T-helper 2 cell treated with Interferon-gamma antibody and Interleukin-4, amounts not matched to agents 5 μg/mL and 100 μg/mL, for 36 hours (primary cell): ENCODE data around the gene NOL12.
A peak's percentile ranks its signal among the peaks of the same experiment; 100 is the strongest.

Experiments used
- DNase-seq: peaks from one replicate; pipeline ENCODE4 v3.0.0; 2021; ENCODE audit warnings: low spot score
- H3K27ac Mint-ChIP-seq: one replicate; pipeline ENCODE4 v1.8.0; 2021; ENCODE audit warnings: mild to moderate bottlenecking, mixed read lengths
- H3K27me3 Mint-ChIP-seq: one replicate; pipeline ENCODE4 v1.8.0; 2021; ENCODE audit warnings: low read depth, mixed read lengths
- H3K36me3 Mint-ChIP-seq: one replicate; pipeline ENCODE4 v1.8.0; 2021; ENCODE audit warnings: low read depth, mixed read lengths
- H3K4me1 Mint-ChIP-seq: one replicate; pipeline ENCODE4 v1.8.0; 2021; ENCODE audit warnings: low read depth, mixed read lengths
- H3K4me3 Mint-ChIP-seq: one replicate; pipeline ENCODE4 v1.8.0; 2022; ENCODE audit warnings: mild to moderate bottlenecking, moderate library complexity, mixed read lengths
- H3K9me3 Mint-ChIP-seq: one replicate; pipeline ENCODE4 v1.8.0; 2021; ENCODE audit warnings: mixed read lengths

Gene NOL12

DNA sequence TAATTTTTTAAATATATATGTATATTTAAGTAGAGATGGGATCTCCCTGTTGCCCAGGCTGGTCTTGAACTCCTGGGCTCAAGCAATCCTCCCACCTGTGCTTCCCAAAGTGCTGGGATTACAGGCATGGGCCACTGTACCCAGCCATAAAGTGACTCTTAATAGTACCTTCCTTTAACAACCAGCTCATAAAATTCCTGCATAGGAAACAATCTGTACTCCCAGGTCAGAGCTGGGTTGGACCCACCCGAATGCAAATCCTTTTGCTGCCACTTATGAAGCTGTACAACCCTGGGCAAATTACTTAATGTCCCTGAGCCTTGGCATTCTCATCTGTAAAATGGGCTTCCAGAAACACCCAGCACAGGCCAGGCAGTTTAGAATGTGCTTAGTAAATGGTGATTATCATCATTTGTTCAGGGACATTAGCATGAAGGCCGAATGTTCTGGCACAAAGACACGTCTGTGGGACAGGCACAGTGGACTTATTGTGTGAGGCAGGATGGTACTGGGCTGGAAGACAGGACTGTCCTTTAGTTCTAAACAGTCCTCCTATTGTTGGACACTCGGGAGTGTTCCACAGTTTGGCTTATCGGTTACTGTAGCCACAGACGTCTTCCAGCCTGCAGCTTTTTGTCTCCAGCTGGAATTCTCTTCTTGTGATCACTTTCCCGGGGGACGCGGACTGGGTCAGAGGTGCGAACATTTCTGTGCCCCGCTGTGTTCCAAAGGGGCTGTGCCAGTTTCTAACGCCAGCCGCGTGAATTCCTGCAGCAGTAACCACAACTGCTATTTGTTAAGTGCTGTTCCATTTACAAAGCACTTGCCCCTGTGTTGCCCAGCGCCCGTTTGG is 21.7 kb upstream of the NOL12 start:
- H3K4me1 Mint-ChIP-seq = peaks cover 28% of the 10 kb centered on the region
- H3K4me3 Mint-ChIP-seq = no peak overlapping the region
- H3K27me3 Mint-ChIP-seq = no peaks in the 10 kb centered on the region
- H3K9me3 Mint-ChIP-seq = no peaks in the 10 kb centered on the region
- peaks cover 19% of the 10 kb centered on the region for H3K36me3 Mint-ChIP-seq
- no peak overlapping the region for H3K27ac Mint-ChIP-seq
- no peak for DNase-seq

DNA sequence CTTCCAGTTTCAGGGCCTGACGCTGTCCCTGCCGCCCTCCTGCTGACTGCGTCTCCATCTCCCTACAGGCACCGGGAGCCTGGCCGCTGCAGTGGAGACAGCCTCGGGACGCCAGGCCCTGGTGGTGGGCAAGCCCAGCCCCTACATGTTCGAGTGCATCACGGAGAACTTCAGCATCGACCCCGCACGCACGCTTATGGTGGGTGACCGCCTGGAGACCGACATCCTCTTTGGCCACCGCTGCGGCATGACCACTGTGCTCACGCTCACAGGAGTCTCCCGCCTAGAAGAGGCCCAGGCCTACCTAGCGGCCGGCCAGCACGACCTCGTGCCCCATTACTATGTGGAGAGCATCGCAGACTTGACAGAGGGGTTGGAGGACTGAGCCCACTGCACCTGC is 20.7 kb upstream of the NOL12 start:
- no peak overlapping the region for H3K4me3 Mint-ChIP-seq
- H3K4me1 Mint-ChIP-seq = peaks cover 18% of the 10 kb centered on the region
- H3K27me3 Mint-ChIP-seq = no peaks in the 10 kb centered on the region
- H3K27ac Mint-ChIP-seq = no peak overlapping the region
- no peak for DNase-seq
- no peaks in the 10 kb centered on the region for H3K9me3 Mint-ChIP-seq
- H3K36me3 Mint-ChIP-seq = peaks cover 16% of the 10 kb centered on the region

DNA sequence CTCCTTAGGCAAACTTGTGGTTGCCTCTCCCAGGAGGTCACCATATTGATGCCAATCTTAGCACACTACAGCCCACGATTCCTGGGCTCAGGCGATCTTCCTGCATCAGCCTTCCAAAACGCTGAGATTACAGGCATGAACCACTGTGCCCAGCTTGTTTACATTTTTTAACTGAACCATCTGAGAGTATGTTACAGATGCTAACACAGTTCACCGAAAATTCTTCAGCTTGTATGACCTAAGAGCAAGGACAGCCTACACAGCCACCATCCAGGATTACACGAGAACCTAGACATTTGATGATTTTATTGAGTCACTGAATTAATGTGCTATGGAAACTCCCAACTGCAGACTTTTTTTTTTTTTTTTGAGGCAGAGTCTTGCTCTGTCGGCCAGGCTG is 16.6 kb upstream of the NOL12 start:
- Mint-ChIP-seq H3K4me1 (peaks cover 27% of the 10 kb centered on the region), H3K9me3 (no peaks in the 10 kb centered on the region), H3K27me3 (no peaks in the 10 kb centered on the region), H3K27ac (no peak overlapping the region), H3K36me3 (peaks cover 11% of the 10 kb centered on the region), H3K4me3 (no peak overlapping the region)
- no peak for DNase-seq

DNA sequence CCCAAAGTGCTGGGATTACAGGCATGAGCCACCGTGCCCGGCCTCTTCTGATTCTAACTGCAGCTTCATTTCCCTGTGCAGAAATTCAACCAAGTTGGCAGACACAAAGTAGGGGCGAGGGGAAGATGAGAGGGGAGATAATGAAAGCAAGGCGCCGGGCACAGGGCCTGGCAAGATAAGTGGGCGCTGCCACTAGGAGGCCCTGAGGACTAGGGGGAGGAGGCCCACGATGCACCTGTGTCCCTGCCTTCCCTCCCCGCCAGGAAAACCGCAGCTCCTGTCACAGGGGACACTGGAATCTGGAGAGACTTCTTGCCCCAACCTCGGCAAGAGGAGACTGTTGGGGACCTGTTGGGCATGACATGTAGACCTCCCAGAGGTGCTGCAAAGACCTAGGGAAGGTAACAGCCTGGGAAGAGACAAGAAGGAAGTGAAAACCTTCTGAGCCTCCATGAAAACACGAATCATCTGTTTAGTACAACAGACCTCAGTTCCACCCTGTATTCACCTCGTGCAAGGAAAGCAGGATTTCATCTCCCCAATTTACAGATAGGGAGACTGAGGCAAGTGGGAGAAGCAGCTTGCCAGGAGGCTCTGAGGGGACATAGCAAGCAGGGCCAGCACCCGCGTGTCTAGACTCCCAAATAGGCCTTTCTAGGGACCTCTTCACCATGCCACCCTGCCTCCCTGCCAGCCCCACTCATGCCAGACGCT is 13.8 kb upstream of the NOL12 start:
- no peak for DNase-seq
- Mint-ChIP-seq H3K9me3 (no peaks in the 10 kb centered on the region), H3K27me3 (no peaks in the 10 kb centered on the region), H3K36me3 (peaks cover 9% of the 10 kb centered on the region), H3K4me3 (peak overlapping the region; percentile 54), H3K27ac (peak overlapping the region; percentile 60), H3K4me1 (peaks cover 35% of the 10 kb centered on the region)

DNA sequence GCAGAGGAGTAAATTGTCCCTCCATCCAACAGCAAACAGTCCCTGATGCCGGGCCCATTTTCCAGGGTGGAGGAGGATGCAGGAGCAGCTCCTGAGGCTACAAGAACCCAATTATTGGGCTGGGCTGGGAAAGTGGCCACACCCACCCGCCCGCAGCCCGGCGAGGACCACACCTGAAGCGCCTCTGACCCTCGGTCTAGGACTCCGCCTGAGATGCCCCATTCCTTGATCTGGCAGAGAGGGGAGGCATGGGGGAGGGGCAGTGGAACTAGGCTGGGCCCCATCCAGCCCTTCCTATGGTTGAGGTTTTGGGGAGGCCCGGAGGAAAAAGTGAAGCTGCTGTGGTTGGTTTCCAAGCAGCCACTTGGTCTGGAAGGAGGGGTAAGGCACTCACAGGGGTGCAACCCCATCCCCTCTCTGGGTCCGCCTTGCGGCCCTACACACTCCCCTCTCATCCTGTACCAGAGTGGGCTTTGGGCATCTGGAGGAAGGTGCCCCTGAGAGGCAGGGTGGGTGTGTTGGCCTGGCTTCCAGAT is 13.2 kb upstream of the NOL12 start:
- Mint-ChIP-seq H3K4me3 (peak overlapping the region; percentile 54), H3K27me3 (no peaks in the 10 kb centered on the region), H3K4me1 (peaks cover 37% of the 10 kb centered on the region), H3K36me3 (peaks cover 11% of the 10 kb centered on the region), H3K9me3 (no peaks in the 10 kb centered on the region), H3K27ac (peak overlapping the region; percentile 85)
- no peak for DNase-seq

DNA sequence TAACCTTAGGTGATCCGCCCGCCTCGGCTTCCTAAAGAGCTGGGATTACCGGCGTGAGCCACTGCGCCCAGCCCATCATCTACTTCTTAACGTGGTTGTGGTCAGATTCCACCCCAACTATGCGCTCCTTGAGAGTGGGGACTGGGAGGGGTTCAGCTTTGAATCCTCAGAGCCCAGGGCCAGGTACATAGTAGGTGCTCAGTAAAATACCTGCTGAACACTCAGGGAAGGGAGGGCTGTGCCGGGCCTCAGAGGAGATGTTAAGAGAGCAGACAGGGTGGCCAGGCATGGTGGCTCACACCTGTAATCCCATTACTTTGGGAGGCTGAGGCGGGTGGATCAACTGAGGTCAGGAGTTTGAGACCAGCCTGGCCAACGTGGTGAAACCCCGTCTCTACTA is 11.9 kb upstream of the NOL12 start:
- Mint-ChIP-seq H3K9me3 (no peaks in the 10 kb centered on the region), H3K27ac (peak overlapping the region; percentile 84), H3K27me3 (no peaks in the 10 kb centered on the region), H3K4me1 (peaks cover 40% of the 10 kb centered on the region), H3K36me3 (peaks cover 15% of the 10 kb centered on the region), H3K4me3 (peak overlapping the region; percentile 98)
- no peak for DNase-seq

DNA sequence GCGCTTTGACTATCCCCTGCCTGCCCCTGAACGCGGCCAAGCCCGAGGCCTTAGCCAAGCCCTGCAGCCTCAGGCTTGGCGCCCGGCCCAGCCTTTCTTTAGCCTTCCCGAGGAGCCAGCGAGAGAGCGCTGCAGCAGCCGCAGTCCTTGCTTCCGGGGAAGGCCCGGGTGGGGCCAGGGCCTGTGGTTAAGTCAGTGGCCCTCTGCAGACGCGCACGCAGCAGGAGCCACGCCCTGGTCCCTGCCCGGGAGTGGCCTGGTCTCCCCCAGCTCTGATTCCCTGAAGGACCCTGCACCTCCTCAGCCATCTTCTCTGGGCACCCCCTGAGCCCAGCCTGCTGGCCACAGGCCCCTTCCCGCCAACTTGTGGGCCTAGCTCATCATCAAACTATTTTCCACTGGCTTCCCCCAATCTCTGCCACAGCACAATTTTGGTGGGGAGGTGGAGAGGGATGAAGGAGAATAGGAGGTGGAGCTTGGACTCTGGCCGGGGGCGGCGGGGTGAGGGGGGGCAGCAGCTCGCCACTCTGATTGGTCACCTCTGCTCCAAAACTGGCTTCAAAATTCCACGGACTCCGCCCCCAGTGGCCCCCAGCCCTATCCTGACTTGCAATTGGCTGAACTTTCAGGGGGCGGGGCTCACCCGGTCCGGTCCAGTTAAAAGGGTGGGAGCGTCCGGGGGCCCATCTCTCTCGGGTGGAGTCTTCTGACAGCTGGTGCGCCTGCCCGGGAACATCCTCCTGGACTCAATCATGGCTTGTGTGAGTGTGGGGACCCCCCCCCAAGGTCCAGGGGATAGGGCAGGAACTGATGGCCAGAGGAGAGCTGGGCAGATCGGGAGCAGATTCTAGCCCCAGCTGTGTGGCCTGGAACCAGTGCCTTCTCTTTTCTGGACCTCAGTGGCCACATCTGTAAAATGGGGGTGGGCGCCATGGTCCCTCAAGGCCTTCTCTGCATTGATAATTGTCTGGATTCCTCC is 10.9 kb upstream of the NOL12 start, which contains the start of gene LGALS1:
Gene LGALS1, plus strand, starts transcription at position 686 of the 979 bp plus-strand sequence. Its CDS starts 67 bp downstream, at position 753.
- Mint-ChIP-seq H3K27me3 (no peaks in the 10 kb centered on the region), H3K36me3 (peaks cover 22% of the 10 kb centered on the region), H3K27ac (peak within 1 kb of the TSS; percentile 99), H3K4me3 (peak within 1 kb of the TSS; percentile 98), H3K4me1 (peaks cover 43% of the 10 kb centered on the region), H3K9me3 (no peaks in the 10 kb centered on the region)
- DNase-seq = peak; percentile 87

DNA sequence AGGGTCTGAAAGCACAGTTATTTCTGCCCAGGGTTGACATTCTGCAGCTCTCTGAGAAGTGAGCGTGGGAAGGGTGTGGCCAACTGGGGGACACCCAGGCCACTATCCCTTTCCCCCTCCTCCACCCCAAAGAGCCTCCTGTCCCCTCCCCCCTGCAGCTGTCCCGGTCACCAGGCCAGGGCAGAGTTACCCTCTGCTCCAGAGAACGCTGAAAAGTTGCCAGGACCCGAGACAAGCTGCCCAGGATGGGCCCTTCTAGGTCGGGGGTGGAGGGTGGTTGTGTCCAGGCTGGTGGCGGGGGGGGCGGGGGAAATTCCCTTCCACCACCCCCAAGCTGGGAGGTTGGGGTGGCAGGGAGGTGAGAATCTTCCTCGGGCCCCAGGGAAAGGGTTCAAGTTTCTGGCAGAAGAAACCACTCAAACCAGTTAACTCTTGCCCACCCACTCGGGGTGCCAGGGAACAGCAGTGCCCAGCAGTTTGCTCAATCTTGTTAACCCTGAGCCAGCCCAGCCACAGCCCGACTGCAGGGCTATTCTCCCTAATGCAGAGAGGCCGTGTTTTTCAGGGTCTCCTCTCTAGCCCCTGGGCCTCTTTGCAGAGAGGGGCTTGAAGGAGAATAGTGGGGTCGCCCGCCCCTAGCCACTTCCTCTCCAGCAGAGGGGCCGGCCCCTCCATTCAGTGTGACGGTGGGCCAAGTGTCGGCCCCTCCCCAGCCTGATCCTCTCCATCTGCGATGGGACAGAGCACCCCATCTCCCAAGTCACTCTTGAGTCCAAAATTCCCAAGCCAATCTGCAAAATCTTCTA is 10.0 kb upstream of the NOL12 start:
- Mint-ChIP-seq H3K4me1 (peaks cover 43% of the 10 kb centered on the region), H3K9me3 (no peaks in the 10 kb centered on the region), H3K27ac (peak overlapping the region; percentile 99), H3K4me3 (peak overlapping the region; percentile 98), H3K27me3 (no peaks in the 10 kb centered on the region), H3K36me3 (peaks cover 23% of the 10 kb centered on the region)
- DNase-seq = peak; percentile 34

DNA sequence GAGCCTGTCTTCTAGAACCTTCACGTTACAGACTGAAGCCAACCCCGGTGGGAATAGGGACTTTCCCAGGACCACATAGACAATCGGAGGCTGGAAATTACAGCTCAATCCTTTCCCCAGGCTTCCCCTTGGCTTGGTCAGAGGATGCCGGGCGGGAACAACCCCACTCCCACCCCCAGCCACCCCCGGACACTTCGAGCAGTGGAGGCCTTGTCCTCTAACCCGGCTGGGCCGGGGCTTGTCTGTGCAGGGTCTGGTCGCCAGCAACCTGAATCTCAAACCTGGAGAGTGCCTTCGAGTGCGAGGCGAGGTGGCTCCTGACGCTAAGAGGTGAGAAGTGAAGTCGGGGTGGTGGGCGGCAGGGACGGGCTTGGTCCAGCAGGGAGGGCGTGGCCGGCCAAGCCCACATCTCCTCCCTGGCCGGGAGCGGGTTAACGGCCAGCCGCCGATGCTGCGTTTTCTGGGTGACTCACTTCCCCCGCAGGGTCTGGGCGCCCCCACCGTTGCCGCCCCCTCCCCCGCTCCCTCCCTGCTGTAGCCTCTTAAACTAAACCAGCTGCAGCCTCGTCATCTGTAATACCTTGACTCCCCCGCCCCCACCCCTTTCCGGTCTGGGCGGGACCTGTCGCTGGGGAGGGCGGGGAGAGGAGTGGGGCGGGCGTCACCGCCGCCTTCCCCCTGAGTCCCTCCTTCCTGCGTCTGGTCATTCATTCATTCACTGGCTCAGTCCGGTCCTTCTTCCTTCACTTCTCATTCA is 9.2 kb upstream of the NOL12 start:
- Mint-ChIP-seq H3K9me3 (no peaks in the 10 kb centered on the region), H3K36me3 (peaks cover 24% of the 10 kb centered on the region), H3K4me1 (peaks cover 46% of the 10 kb centered on the region), H3K4me3 (peak overlapping the region; percentile 98), H3K27me3 (no peaks in the 10 kb centered on the region), H3K27ac (peak overlapping the region; percentile 99)
- DNase-seq = peak; percentile 93

DNA sequence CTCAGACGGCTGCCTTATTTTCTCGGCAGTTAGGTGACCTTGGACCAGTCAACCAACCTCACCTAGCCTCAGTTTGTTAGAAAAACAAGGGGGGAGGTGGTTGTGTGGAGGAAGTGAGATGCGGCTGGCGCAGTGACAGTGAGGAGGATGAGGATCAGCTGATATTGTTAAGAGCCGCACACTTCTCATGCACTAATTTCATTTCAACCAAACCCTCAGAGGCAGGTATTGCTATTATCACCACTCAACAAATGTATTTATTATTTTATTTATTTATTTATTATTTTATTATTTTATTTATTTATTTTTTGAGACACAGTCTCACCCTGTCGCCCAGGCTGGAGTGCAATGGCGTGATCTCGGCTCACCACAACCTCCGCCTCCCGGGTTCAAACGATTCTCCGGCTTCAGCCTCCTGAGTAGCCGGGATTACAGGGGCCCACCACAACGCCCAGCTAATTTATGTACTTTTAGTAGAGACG is 8.6 kb upstream of the NOL12 start:
- Mint-ChIP-seq H3K27me3 (no peaks in the 10 kb centered on the region), H3K4me3 (peak overlapping the region; percentile 98), H3K4me1 (peaks cover 40% of the 10 kb centered on the region), H3K27ac (peak overlapping the region; percentile 99), H3K9me3 (no peaks in the 10 kb centered on the region), H3K36me3 (peaks cover 24% of the 10 kb centered on the region)
- DNase-seq = no peak

DNA sequence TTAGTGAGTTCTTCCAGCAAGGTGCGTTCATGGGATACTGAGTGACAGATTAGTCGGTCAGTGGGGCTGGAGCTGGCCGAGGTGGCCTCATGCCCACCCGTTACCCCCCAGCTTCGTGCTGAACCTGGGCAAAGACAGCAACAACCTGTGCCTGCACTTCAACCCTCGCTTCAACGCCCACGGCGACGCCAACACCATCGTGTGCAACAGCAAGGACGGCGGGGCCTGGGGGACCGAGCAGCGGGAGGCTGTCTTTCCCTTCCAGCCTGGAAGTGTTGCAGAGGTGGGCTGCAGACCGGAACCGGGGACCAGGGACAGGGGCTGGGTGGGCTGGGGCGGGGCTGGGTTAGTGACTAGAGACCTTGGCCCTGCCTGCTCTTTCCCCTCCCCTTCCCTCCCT is 7.8 kb upstream of the NOL12 start:
- Mint-ChIP-seq H3K27me3 (no peaks in the 10 kb centered on the region), H3K9me3 (no peaks in the 10 kb centered on the region), H3K4me3 (no peak overlapping the region), H3K36me3 (peaks cover 24% of the 10 kb centered on the region), H3K27ac (peak overlapping the region; percentile 83), H3K4me1 (peaks cover 32% of the 10 kb centered on the region)
- DNase-seq = no peak

DNA sequence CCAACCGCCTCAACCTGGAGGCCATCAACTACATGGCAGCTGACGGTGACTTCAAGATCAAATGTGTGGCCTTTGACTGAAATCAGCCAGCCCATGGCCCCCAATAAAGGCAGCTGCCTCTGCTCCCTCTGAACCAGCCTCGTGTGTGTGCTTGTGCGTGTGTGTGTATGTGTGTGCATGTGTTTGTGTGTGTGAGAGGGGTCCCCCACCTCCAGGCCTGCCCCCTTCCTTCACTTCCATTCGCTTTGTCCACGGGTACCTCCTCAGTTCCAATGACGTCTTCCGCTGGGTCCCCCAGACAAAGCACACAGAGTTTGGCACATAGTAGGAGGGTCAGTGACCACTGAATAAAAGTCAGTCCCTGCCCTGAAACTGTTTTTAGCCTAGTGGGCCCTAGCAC is 6.5 kb upstream of the NOL12 start:
- DNase-seq = no peak
- peak overlapping the region; percentile 40 for H3K4me3 Mint-ChIP-seq
- H3K4me1 Mint-ChIP-seq = peaks cover 24% of the 10 kb centered on the region
- no peaks in the 10 kb centered on the region for H3K9me3 Mint-ChIP-seq
- H3K27me3 Mint-ChIP-seq = no peaks in the 10 kb centered on the region
- H3K36me3 Mint-ChIP-seq = peaks cover 22% of the 10 kb centered on the region
- H3K27ac Mint-ChIP-seq = peak overlapping the region; percentile 56
